Gastroesophageal sphincter (tissue), 3 donors: ENCODE measurements around the gene PACS1.

ENCODE experiments used
- EP300 ChIP-seq: sonication (generic); formaldehyde crosslinking; IDR thresholded peaks from one replicate; pipeline ENCODE4 v1.6.1; 2017; ENCODE audit warnings: antibody characterized with exemption, mild to moderate bottlenecking
- POLR2A ChIP-seq, 2 donors: fragments of 450-650 bp; IDR thresholded peaks; one replicate each; pipeline ENCODE4 v1.6.1; 2017; ENCODE audit warnings: antibody characterized with exemption in 2 of 2, mild to moderate bottlenecking in 2 of 2, moderate library complexity in 1 of 2
- POLR2AphosphoS5 ChIP-seq: sonication (generic); formaldehyde crosslinking; IDR thresholded peaks from one replicate; pipeline ENCODE4 v1.6.1; 2017; ENCODE audit warnings: antibody characterized with exemption
- TF ChIP-seq, protein P1 (sequence below), 4 experiments: fragments of 200-600 bp in 2 of 4; fragments of 450-650 bp in 2 of 4; sonication (generic) in 1 of 4; IDR thresholded peaks; one replicate each; pipeline ENCODE4 v1.5.1; 2017 to 2019; ENCODE audit warnings: antibody characterized with exemption in 4 of 4, mild to moderate bottlenecking in 2 of 4, moderate library complexity in 2 of 4

DNA sequence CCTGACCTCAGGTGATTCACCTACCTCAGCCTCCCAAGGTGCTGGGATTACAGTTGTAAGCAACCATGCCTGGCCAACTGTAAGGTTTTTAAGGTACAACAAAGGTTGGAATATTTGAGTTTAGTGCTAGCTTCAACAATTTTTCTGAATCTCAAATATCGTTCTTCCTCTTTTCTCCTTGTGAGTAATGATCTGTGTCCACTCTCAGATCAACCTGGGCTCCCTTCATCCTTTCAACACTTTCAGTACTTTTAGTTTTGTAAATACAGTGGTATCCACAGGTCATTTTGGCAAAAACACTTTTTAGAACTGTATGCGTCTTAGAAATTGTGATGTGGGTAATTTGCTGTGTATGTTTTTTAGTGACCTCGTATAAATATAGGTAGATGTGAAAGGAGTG is 7.9 kb downstream of the PACS1 start:
- TF ChIP-seq POLR2AphosphoS5: no peak
- TF ChIP-seq POLR2A (IDR thresholded peaks at IDR 0.05): no peak
- TF ChIP-seq, protein P1, sequence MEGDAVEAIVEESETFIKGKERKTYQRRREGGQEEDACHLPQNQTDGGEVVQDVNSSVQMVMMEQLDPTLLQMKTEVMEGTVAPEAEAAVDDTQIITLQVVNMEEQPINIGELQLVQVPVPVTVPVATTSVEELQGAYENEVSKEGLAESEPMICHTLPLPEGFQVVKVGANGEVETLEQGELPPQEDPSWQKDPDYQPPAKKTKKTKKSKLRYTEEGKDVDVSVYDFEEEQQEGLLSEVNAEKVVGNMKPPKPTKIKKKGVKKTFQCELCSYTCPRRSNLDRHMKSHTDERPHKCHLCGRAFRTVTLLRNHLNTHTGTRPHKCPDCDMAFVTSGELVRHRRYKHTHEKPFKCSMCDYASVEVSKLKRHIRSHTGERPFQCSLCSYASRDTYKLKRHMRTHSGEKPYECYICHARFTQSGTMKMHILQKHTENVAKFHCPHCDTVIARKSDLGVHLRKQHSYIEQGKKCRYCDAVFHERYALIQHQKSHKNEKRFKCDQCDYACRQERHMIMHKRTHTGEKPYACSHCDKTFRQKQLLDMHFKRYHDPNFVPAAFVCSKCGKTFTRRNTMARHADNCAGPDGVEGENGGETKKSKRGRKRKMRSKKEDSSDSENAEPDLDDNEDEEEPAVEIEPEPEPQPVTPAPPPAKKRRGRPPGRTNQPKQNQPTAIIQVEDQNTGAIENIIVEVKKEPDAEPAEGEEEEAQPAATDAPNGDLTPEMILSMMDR (IDR thresholded peaks at IDR 0.05): no peak
- TF ChIP-seq EP300: no peak
